22Rv1 (cell line): Measurements from ENCODE around the gene TP73.

Experiments used
- H3K27ac ChIP-seq: fragments of 450-650 bp; 2 replicates; pipeline ENCODE4 v1.5.1; 2017
- ZFX ChIP-seq: fragments of 450-650 bp; IDR thresholded peaks from 2 replicates; pipeline ENCODE4 v1.6.1; 2017; ENCODE audit warnings: antibody characterized with exemption, borderline replicate concordance
- TF ChIP-seq, protein P1 (sequence below): fragments of 450-650 bp; IDR thresholded peaks from 2 replicates; pipeline ENCODE4 v1.5.1; 2017; ENCODE audit warnings: mild to moderate bottlenecking

TP73 gene

GRCh38 chr1:3732434-3733093 is 80.2 kb downstream of the TP73 start:
- H3K27ac ChIP-seq = no peak overlapping the region
- TF ChIP-seq, protein P1, sequence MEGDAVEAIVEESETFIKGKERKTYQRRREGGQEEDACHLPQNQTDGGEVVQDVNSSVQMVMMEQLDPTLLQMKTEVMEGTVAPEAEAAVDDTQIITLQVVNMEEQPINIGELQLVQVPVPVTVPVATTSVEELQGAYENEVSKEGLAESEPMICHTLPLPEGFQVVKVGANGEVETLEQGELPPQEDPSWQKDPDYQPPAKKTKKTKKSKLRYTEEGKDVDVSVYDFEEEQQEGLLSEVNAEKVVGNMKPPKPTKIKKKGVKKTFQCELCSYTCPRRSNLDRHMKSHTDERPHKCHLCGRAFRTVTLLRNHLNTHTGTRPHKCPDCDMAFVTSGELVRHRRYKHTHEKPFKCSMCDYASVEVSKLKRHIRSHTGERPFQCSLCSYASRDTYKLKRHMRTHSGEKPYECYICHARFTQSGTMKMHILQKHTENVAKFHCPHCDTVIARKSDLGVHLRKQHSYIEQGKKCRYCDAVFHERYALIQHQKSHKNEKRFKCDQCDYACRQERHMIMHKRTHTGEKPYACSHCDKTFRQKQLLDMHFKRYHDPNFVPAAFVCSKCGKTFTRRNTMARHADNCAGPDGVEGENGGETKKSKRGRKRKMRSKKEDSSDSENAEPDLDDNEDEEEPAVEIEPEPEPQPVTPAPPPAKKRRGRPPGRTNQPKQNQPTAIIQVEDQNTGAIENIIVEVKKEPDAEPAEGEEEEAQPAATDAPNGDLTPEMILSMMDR = no peak
- no peak for TF ChIP-seq ZFX

GRCh38 chr1:3733094-3733882 is 81.0 kb downstream of the TP73 start:
- H3K27ac ChIP-seq = no peak overlapping the region
- TF ChIP-seq ZFX = no peak
- TF ChIP-seq, protein P1 = no peak

DNA sequence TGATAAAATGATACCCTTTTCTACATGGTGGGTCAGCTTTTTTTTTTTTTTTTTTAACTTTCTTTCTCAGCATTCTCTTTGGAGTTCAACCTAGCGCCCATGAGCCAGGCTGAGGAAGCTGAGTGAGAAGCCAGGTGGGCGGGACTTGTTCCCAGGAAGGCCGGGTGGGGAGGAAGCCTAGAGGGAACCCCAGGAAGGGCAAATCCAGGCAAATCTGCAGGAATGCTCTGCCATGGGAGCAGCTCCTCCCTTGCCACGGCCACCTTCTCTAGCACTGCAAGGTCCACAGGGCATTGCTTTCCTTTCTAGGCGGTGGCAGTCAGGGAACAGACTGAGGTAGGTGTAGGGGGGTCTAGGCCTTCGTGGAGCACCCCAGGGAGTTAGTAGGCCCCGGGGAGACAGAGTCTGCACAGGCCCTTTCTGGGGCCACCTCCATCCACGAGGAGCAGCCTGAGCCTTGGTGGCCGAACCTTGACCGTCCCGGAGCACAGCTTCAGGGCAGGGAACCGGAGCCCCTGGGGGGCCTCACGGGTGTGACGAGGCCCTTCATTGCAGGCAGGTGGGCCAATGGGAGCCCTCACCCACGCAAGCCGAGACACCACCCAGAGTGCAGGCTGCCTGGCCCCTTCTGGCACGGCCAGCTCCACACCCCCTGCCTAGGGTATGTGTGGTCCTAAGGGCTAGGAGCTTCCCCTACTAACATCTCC is 81.7 kb downstream of the TP73 start:
- no peak overlapping the region for H3K27ac ChIP-seq
- no peak for TF ChIP-seq ZFX
- TF ChIP-seq, protein P1 = no peak

DNA sequence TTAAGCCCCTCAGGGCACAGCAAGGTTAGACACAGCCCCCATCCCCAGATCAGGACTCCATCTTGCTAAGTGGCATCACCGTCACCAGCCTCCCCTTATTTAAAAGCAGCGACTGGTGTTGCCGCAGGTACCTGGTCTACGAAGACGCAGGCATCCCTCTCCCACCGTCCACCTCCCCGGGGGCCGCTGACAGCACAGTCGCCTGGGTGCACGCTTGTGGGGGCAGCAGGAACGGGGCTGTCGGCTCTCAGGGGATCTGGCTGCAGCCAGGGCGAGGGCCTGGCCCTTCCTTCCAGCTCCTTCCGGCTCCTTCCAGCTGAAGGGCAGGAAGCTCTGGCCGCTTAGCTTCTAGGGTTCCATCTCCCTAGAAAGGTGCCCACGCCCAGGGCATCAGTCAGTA is 82.3 kb downstream of the TP73 start:
- H3K27ac ChIP-seq = no peak overlapping the region
- no peak for TF ChIP-seq ZFX
- TF ChIP-seq, protein P1 = no peak

DNA sequence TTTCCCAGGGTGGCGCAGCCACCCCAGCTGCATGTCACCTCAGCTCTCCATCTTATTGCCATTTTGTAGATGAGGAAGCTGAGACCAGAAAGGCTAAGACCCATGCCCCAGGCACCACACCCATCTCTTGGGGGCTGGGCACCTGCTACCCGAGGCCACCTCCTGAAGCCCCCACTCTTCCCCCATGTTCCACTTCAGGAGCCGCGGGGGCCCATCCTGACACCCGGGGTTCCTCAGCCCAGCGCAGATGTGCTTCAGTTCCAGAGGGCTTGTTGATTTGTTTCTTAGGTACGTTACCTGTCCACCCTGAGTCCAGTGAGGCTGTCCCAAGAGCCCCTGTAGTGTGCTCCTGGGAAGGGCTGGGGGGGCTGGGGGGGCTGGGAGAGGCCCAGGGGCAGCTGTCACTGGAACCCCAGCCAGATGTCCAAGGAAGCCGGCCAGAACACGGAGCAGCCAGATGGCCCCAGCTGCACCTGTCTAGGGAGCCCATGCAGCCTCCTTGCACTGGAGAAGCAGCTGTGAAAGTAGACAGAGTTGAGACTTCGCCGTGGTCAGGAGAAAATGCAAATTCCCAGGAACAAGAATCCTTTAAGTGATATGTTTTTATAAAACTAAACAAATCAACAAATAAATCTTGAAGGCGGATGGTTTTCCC is 82.8 kb downstream of the TP73 start:
- TF ChIP-seq ZFX = no peak
- TF ChIP-seq, protein P1 = no peak
- no peak overlapping the region for H3K27ac ChIP-seq

- H3K27ac ChIP-seq = no peak overlapping the region
- TF ChIP-seq, protein P1 = no peak
- no peak for TF ChIP-seq ZFX
Measured at GRCh38 chr1:3735688-3736087, 83.4 kb downstream of the TP73 start.
